MM.1S (cell line): ENCODE data around the gene DAAM1.

Experiments
- DNase-seq: peaks from one replicate; pipeline ENCODE4 v3.0.0-alpha.2; 2015
- H2AFZ ChIP-seq: fragments of 300-600 bp; sonication (generic); 2 replicates; pipeline ENCODE4 v1.6.0; 2016; ENCODE audit warnings: antibody characterized with exemption, low read length
- H3F3A ChIP-seq: fragments of 300-600 bp; sonication (generic); 2 replicates; pipeline ENCODE4 v1.6.1; 2016; ENCODE audit warnings: mild to moderate bottlenecking, antibody characterized with exemption, low read length, moderate library complexity, mixed read lengths; ENCODE audit not compliant: insufficient read depth
- H3K27ac ChIP-seq: fragments of 300-600 bp; sonication (generic); 2 replicates; pipeline ENCODE4 v1.5.1; 2016; ENCODE audit warnings: mild to moderate bottlenecking, low read length
- H3K27me3 ChIP-seq: fragments of 300-600 bp; sonication (generic); replicated peaks from 2 replicates; pipeline ENCODE4 v1.6.0; 2016; ENCODE audit warnings: low read length; ENCODE audit not compliant: insufficient read depth
- H3K36me3 ChIP-seq: fragments of 300-600 bp; sonication (generic); replicated peaks from 2 replicates; pipeline ENCODE4 v1.6.1; 2016; ENCODE audit warnings: mild to moderate bottlenecking, low read length, mixed read lengths; ENCODE audit not compliant: insufficient read depth
- H3K4me1 ChIP-seq: fragments of 300-600 bp; sonication (generic); 2 replicates; pipeline ENCODE4 v1.6.1; 2016; ENCODE audit warnings: low read length, mixed read lengths
- H3K4me2 ChIP-seq: fragments of 300-600 bp; sonication (generic); 2 replicates; pipeline ENCODE4 v1.6.0; 2016; ENCODE audit warnings: low read depth, low read length
- H3K4me3 ChIP-seq: fragments of 300-600 bp; sonication (generic); 2 replicates; pipeline ENCODE4 v1.5.1; 2016; ENCODE audit warnings: low read length, mixed read lengths
- H3K79me2 ChIP-seq: fragments of 300-600 bp; sonication (generic); 2 replicates; pipeline ENCODE4 v1.6.1; 2016; ENCODE audit warnings: mixed run types, low read length, mixed read lengths
- H3K9ac ChIP-seq: fragments of 300-600 bp; sonication (generic); 2 replicates; pipeline ENCODE4 v1.6.1; 2016; ENCODE audit warnings: low read length, mixed read lengths
- H3K9me2 ChIP-seq: fragments of 300-600 bp; sonication (generic); replicated peaks from 2 replicates; pipeline ENCODE4 v1.6.1; 2016; ENCODE audit warnings: mild to moderate bottlenecking, low read length, mixed read lengths; ENCODE audit not compliant: insufficient read depth
- H3K9me3 ChIP-seq: fragments of 300-600 bp; sonication (generic); replicated peaks from 2 replicates; pipeline ENCODE4 v1.6.1; 2016; ENCODE audit warnings: mild to moderate bottlenecking, low read length, mixed read lengths; ENCODE audit not compliant: insufficient read depth
- H4K20me1 ChIP-seq: fragments of 300-600 bp; sonication (generic); 2 replicates; pipeline ENCODE4 v1.6.1; 2016; ENCODE audit warnings: mild to moderate bottlenecking, low read length, moderate library complexity, mixed read lengths; ENCODE audit not compliant: insufficient read depth
- CTCF ChIP-seq: fragments of 300-600 bp; sonication (generic); IDR thresholded peaks from 2 replicates; pipeline ENCODE4 v1.5.1; 2016; ENCODE audit warnings: antibody characterized with exemption, low read length, mixed read lengths
- EZH2 ChIP-seq: fragments of 300-600 bp; sonication (generic); optimal IDR thresholded peaks from 2 replicates; pipeline ENCODE3; 2017; ENCODE audit warnings: low read depth, mild to moderate bottlenecking, antibody characterized with exemption, low read length, mixed read lengths
- EZH2phosphoT487 ChIP-seq: fragments of 300-600 bp; sonication (generic); IDR thresholded peaks from 2 replicates; pipeline ENCODE4 v1.6.1; 2018; ENCODE audit warnings: antibody characterized with exemption, low read length

The DAAM1 gene

GRCh38 chr14:59406454-59407245, 218.2 kb downstream of the DAAM1 start:
- no peak for TF ChIP-seq EZH2
- no peak for TF ChIP-seq EZH2phosphoT487
- TF ChIP-seq CTCF: no peak
- no peak for DNase-seq
- Histone ChIP-seq H3F3A (no peaks in the 10 kb centered on the region), H3K9me2 (no peaks in the 10 kb centered on the region), H3K4me3 (no peak overlapping the region), H3K27me3 (no peaks in the 10 kb centered on the region), H4K20me1 (no peaks in the 10 kb centered on the region), H3K79me2 (no peaks in the 10 kb centered on the region), H3K9me3 (no peaks in the 10 kb centered on the region), H3K27ac (no peak overlapping the region), H3K4me1 (no peaks in the 10 kb centered on the region), H3K9ac (no peak overlapping the region), H3K4me2 (no peak overlapping the region), H2AFZ (no peak overlapping the region), H3K36me3 (no peaks in the 10 kb centered on the region)

GRCh38 chr14:59407246-59408010, 219.0 kb downstream of the DAAM1 start:
- Histone ChIP-seq H3K9me3 (no peaks in the 10 kb centered on the region), H3K36me3 (no peaks in the 10 kb centered on the region), H3F3A (no peaks in the 10 kb centered on the region), H4K20me1 (no peaks in the 10 kb centered on the region), H3K4me3 (no peak overlapping the region), H2AFZ (no peak overlapping the region), H3K27ac (no peak overlapping the region), H3K9ac (no peak overlapping the region), H3K4me2 (no peak overlapping the region), H3K79me2 (no peaks in the 10 kb centered on the region), H3K9me2 (no peaks in the 10 kb centered on the region), H3K4me1 (no peaks in the 10 kb centered on the region), H3K27me3 (no peaks in the 10 kb centered on the region)
- DNase-seq: no peak
- TF ChIP-seq EZH2phosphoT487: no peak
- TF ChIP-seq CTCF: no peak
- no peak for TF ChIP-seq EZH2

GRCh38 chr14:59415836-59416602, 227.6 kb downstream of the DAAM1 start:
- no peaks in the 10 kb centered on the region for H3K9me3 ChIP-seq
- no peaks in the 10 kb centered on the region for H3F3A ChIP-seq
- no peaks in the 10 kb centered on the region for H3K36me3 ChIP-seq
- H3K9me2 ChIP-seq: no peaks in the 10 kb centered on the region
- H3K79me2 ChIP-seq: no peaks in the 10 kb centered on the region
- no peak overlapping the region for H3K9ac ChIP-seq
- no peak for TF ChIP-seq EZH2phosphoT487
- TF ChIP-seq CTCF: no peak
- TF ChIP-seq EZH2: no peak
- no peak for DNase-seq
- no peaks in the 10 kb centered on the region for H3K27me3 ChIP-seq
- H3K4me1 ChIP-seq: no peaks in the 10 kb centered on the region
- H3K4me3 ChIP-seq: no peak overlapping the region
- H3K27ac ChIP-seq: no peak overlapping the region
- no peaks in the 10 kb centered on the region for H4K20me1 ChIP-seq
- no peak overlapping the region for H3K4me2 ChIP-seq
- no peak overlapping the region for H2AFZ ChIP-seq
